Islet of Langerhans (tissue), 1 donor: ENCODE data around the gene KRTAP10-6.
"Not testable (repeated sequence)": the region's sequence is repeated elsewhere in the genome, so short reads cannot be mapped to it uniquely, and the experiment has no call there.

Experiments
- FAIRE-seq: peaks from one replicate; lab custom pipeline; 2011; peaks lifted over from hg19 to GRCh38; lab: Jason Lieb, UNC

KRTAP10-6 gene

DNA sequence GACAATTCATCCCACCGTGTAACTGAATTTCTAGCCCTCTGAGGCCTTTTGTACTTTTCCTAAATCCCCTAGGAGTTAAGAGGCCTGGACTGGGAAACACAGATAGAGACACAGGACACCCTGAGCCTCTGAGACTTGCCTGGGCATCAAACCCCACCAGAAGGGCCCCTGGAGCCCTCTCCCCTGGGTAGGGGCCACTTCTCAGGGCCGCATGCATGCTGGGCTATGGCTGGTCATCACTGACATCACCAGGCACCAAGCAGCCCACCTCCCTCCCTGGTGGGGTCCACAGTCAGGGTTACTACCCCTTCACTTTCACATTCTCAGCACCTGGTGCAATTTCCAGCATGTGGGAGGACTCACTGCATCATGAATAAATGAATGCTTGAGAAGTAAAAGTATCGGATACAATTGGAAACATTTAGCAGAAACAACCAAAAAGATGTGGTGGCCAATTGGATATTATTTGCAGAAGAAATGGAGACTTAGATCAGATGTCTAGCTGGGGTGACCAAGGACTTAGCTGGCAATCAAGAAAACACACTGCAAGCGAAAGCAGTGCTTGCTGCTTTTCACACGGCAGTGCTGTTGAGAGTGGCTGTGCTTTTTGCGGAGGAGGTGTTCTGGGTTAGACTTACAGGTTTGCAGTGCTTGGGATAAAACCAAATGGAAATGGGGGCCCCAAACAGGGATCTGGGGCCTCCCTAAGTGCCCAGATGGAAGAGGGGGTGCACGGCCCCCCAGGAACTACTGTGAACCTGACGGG, 7.1 kb upstream of the KRTAP10-6 start:
- FAIRE-seq = no peak

DNA sequence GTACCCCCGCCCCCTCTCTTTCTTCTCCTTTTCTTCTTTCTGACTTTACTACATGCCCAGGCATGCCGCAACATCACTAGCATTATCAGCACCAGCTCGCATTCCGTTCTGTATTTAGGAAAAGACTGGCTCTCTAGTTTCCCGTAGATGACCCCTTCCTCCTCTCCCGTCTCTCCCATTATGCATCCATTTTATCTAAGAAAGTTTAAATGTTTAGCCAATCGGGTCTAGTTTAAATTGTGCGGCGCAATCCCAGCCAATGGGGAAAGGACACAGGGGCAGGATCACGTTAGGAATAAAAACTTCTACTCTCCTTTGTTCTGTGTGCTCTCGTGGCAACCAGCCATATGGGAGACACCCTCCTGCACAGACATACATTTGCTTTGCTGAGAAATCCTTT, 5.8 kb upstream of the KRTAP10-6 start:
- FAIRE-seq = no peak

GRCh38 chr21:44596068-44596725, 3.9 kb upstream of the KRTAP10-6 start:
- no peak for FAIRE-seq

DNA sequence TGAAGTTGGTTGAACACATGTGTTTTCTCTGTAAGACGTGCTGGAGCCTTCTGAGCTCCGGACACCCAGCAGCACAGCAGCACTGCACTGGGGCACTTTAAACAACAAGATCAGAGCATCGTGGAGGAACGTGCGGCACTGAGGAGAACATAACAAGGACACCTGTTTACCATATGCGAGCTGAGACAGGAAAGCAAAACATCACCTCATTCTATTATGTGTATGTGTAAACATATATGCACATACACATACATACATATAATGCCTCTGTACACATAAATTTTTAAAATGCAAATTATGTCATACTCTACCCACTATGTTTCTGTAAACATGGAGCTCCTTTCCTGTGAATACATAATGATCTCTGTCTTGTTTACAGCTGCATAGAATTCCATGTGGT, 3.2 kb upstream of the KRTAP10-6 start:
- no peak for FAIRE-seq

DNA sequence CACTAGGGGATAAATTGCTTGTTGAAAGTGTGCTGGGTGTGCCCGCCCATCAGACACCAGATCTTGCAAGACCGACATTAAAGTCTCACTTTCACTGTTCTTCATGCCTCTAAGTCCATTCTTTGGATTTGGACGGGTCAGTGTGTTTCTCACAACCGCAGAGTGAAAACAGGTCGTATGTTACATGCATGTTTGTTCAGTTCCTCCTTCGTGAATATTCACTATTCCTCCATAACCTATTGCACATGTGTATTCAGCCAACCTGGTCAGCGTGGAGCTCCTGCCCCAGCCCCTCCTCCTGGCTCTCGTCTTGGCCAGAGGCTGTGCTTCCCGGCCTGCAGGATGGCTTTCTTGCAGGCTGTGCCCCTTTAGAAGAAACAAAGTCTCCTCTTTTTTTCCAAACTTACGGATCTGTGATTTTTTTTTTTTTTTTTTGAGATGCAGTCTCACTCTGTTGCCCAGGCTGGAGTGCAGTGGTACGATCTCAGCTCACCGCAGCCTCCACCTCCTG, 2.2 kb upstream of the KRTAP10-6 start:
- no peak for FAIRE-seq

DNA sequence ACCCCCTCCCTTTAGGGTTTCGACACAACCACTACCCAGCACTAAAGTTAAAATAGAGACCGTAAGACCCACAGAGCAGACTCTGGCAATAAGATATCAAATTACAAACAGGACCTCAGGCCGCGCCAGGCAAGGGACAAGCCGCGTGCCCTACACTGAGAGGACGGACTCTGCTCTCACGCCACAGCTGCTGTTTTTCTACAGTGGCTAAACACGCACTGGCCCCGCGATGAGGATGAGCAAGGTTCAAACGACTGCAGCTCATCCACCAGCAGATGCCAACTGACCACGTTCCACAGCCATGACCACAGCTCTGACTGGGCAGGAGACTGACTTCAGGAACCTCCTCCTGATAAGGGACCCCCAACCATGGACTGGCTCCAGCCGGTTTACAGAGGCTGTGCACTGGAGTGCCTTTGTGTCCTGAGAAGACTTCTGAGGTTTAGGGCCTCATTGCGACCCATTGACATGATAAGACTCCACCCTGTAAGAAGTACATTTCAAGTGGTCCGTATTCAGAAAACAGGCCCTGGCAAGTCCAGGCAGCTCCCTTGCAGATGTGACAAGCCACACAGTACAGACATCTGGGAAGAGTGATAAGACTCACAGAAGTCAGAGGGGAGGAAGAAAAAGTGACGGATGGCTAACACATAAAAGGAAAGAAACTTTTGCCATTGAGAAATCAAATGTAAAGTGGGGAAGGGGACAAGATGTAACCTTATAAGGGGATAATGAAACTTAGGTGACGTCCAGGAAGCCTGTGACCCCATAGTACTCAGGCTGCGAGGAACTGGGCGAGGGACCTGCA, 1.5 kb upstream of the KRTAP10-6 start:
- no peak for FAIRE-seq

- not testable (repeated sequence) for FAIRE-seq
Observed at GRCh38 chr21:44591801-44592130, 539 bp downstream of the KRTAP10-6 start.

- not testable (repeated sequence) for FAIRE-seq
Observed at GRCh38 chr21:44590897-44591800, 1.2 kb downstream of the KRTAP10-6 start.

DNA sequence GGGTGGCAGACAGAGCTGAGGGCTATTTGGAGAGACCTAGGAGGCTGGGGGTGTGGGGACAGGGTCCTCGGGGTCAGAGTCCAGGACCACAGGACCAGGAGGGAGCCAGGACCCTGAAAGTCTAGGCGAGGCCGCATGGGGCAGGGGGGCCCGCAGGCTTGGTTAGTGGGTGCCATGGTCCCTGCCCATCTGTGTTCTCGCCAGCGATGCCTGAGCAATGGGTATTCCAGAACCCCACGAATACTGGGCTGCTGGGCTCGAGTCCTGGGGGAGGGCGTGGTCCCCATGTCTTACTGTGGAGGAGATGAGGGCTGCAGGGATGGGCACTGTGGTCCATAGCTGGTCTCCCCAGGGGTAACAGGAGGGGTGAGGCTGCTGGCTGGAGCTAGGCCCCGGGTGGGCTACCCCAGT, 2.0 kb downstream of the KRTAP10-6 start:
- no peak for FAIRE-seq

DNA sequence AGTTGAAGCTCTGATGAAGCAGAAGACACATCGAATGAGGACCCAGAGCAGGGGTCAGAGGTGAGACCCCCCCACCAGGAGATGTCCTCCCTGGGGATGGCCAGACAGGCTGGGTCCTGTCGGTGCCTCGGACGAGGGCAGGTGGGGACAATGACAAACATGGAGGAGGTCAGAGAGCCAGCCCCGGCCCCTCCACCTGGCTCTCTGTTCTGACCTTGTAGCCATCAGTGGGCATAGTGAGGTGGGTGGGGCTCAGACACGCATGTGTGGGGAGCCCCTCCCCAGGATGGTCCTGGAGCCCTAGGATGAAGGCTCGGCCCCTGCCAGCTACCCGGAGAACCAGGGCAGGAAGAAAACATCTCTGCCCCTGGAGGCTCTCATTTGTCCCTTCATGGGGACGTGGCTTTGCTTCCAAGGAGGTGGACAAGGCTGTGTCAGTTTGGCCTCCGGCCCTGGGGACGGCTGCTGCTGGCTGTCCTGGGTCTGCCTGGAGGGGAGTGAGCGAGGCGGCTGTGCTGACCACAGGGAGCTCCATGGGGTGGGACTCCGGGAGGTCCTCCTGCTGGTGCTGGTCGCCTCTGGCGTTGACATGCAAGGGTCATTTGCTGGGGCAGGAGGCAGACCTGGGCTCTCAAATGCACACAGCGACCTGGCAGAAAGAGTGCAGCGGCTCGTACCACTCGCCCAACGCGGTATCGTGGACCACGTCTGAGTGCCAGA, 2.6 kb downstream of the KRTAP10-6 start:
- no peak for FAIRE-seq

DNA sequence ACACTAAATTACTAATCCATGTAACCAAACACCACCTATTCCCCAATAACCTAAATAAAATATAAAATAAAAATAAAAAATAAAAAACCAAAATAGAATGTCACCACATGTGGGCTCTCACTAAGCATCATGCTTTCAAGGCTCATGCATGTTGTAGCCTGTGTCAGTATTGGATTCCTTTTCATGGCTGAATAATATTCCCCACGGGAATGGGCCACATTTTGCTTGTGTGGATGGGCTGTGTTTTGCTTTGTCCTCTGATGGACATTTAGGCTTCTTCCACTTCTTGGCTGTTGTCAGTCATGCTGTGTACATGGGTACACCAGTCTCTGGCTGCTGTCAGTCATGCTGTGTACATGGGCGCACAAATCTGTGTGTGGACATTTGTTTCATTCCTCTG, 3.2 kb downstream of the KRTAP10-6 start:
- FAIRE-seq = no peak

DNA sequence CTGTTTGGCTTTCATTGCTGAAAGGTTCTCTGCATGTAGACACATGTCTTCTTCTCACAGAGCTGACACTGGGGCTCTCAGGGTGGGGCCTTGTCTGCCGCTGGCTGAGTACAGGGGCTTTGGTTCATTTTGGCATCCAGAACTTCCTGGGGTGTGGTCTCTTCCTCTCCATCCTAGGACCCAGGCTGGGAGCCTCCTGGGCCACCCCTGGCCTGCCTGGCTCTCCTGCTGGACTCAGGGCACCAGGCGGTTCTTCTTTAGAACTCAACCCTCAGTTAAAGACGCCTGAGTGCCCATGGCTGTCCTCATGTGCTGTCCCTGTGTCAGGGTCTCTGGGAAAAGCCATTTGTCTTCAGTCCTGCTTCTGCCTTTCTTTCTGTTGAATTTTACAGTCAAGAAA, 6.4 kb downstream of the KRTAP10-6 start:
- no peak for FAIRE-seq

DNA sequence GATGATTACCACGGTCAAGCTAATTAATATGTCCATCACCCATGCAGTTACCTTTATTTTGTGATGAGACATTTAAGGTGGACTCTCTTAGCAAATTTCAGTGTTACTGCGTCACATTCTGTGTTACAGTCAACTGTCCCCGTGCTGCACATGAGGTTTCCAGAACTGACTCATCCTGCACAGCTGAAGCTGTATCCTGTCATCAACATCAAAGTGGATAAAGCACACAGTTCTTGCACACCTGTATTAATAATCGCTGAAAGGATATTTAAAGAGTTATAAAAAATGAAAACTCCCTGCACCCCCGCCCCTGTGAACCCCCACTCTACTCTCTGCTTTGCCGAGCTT, 8.5 kb downstream of the KRTAP10-6 start:
- FAIRE-seq = no peak

DNA sequence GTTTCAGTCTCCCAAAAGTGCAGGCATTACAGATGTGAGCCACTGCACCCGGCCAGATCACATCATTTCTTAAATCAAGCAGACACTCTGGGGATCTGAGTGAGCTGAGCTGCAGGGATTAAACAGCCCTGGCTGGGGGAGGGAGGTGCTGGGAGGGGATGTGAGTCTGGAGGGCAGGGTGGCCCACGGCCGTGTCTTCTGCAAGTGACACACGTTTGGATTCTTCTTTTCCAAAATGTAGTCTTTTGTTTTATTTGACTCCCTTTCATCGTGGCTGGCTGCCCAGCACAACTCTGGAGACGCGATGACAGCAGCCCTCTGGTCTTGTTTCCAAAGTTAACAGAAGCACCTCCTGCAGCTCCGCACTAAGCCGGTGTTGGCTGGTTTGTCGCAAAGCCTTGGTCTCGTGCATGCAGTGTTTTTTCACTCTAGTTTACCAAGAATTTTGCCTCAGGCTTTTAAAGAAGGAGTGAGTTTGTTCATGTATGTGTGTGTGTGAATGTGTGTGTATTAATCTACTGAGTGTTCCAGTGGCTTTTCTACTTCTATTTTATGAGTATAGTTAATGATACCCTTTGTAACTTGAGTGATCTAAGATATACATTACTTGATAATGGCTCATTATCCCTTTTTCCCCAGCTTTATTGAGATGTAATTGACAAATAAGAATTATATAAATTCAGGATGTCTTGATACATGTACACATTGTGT, 9.1 kb downstream of the KRTAP10-6 start:
- FAIRE-seq = no peak

GRCh38 chr21:44582055-44582454, 10.2 kb downstream of the KRTAP10-6 start:
- no peak for FAIRE-seq

GRCh38 chr21:44581158-44581557, 11.1 kb downstream of the KRTAP10-6 start:
- no peak for FAIRE-seq

- not testable (repeated sequence) for FAIRE-seq
Observed at GRCh38 chr21:44580231-44580821, 12.0 kb downstream of the KRTAP10-6 start, which contains the start of gene KRTAP10-5. KRTAP10-5 (minus strand) TSS chr21:44580604; CDS start chr21:44580578, 26 bp downstream.

GRCh38 chr21:44579833-44580144, 12.5 kb downstream of the KRTAP10-6 start:
- FAIRE-seq = no peak

DNA sequence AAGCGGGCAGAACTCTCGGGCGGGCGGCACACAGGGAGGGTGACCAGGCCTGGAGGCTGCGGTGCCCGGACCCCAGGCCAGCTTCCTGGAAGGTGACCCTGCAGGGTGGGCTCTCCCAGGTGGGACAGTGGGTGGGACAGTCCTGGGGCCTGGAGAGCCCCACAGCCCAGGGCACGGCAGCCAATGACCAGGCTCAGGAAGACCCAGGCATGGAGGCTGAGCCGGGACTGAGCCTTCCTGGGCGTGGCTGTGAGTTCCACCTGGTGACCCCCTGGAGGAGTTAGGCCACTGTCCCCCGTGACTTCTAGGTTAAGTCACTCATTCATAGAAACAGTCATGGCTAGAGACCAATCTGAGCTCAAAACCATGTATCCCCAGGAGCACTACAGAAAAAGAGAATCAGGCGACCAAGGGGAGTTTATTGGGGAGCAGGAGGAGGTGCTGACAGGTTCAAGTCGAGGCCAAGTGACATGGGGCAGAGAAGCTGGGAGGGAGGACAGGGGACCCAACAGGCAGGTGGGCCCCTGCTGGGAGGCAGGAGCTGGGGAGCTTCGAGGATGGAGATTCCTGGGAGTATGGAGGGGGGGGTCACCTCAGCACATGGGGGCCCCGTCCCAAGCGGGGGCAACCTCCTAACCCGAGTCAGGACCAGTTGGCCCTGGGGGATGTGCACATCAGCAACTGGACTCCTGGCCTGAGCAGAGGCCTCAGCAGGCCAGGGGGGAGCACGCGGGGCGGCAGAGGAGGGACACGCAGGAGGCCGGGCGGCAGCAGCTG, 13.1 kb downstream of the KRTAP10-6 start:
- no peak for FAIRE-seq
